Measurements from ENCODE around the gene BCL2A1. TPM values are rescaled to one million over a fixed set of nuclear protein-coding genes. Genes with fewer than 3 reads are reported as not detected.
"Not testable (repeated sequence)": the region's sequence is repeated elsewhere in the genome, so short reads cannot be mapped to it uniquely, and the experiment has no call there.

Gene BCL2A1
- 2.7 and 2.9 TPM in 2 replicates for polyA plus RNA-seq (2011; rRNA removed)
- polyA minus RNA-seq (2011; rRNA and poly(A)+ RNA removed): 0.37 TPM in 1 of 2 replicates, not detected in the other

DNA sequence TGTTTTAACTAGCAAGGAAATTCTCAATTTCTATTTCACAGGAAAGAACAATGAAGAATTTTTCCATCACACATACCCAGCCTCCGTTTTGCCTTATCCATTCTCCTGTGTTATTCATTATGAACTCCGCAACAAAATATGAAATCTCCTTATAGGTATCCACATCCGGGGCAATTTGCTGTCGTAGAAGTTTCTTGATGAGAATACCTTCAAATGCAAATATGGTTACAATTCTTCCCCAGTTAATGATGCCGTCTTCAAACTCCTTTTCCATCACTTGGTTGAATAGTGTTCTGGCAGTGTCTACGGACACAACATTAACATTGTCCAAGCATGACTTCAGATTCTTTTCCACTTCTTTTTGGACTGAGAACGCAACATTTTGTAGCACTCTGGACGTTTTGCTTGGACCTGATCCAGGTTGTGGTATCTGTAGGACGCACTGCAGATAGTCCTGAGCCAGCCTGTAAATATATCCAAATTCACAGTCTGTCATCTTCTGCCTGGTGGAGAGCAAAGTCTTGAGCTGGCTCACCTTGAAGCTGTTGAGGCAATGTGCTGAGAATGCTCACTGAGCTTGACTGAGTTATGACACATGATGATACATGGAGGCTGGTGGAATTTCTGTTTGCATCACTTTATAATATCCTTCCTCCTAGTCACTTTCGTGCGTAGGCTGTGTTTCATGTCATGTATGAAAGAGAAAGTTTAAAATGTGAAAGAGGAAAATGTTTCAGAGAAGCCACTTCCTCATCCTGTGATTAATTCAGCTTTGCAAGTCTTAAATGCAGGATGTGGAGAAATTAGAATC is at the start of gene BCL2A1:
BCL2A1 (minus strand) TSS at position 573 of the 811 bp plus-strand sequence; CDS start at position 496, 77 bp downstream.
- Histone ChIP-seq H3K27me3 (ENCODE audit: control insufficient read depth, insufficient read depth, low read length) (no peaks in the 10 kb centered on the region), H3K4me3 (ENCODE audit: low read depth, low read length) (peak within 1 kb of the TSS; percentile 48), H3K27ac (ENCODE audit: low read depth, low read length) (peak within 1 kb of the TSS; percentile 53), H3K9me3 (ENCODE audit: control insufficient read depth, insufficient read depth, low read length) (no peaks in the 10 kb centered on the region)
- ChIA-PET POLR2A (interaction anchor here (0.9 kb wide), 1 partner anchor 48 kb away, joined by 6 read pairs; no protein-coding TSS in a partner anchor), CTCF (interaction anchor here (0.8 kb wide), 1 partner anchor 22 kb away, joined by 4 read pairs; no protein-coding TSS in a partner anchor)
- peak; percentile 56 for DNase-seq (ENCODE audit: low read depth, low spot score)
- no peak for TF ChIP-seq CTCF (IDR thresholded peaks at IDR 0.05; ENCODE audit: low read depth, low read length)

DNA sequence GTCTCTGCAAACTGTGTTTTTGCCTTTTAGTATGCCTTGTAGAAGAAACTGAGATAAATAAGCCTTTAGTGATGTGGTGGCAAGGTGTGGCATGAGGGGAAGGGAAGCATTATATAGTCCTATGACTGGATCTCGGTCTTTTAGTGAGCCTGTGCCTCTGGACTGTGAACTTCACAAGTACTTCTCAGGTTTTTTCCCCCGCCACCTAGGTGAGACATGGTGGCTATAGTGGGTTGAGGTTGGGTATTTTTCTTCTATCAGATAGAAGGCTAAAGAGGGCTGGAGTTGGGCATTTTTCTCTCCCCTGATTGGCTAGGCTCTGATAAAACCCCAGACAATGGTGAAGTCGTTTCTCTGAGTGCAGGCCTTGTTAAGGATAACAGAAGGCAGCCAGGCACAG is 49.7 kb upstream of the BCL2A1 start:
- H3K27ac ChIP-seq (ENCODE audit: low read depth, low read length): no peak overlapping the region
- no peak overlapping the region for H3K4me3 ChIP-seq (ENCODE audit: low read depth, low read length)
- peaks cover 4% of the 10 kb centered on the region; the same call in 1 of the 2 replicates for H3K9me3 ChIP-seq (ENCODE audit: control insufficient read depth, insufficient read depth, low read length)
- POLR2A ChIA-PET: no interaction called here
- CTCF ChIA-PET: no interaction called here
- TF ChIP-seq CTCF (IDR thresholded peaks at IDR 0.05; ENCODE audit: low read depth, low read length): no peak
- no peak for DNase-seq (ENCODE audit: low read depth, low spot score)
- no peaks in the 10 kb centered on the region for H3K27me3 ChIP-seq (ENCODE audit: control insufficient read depth, insufficient read depth, low read length)

GRCh38 chr15:80020149-80020548 is 49.2 kb upstream of the BCL2A1 start:
- H3K4me3 ChIP-seq (ENCODE audit: low read depth, low read length); H3K27ac ChIP-seq (ENCODE audit: low read depth, low read length); POLR2A ChIA-PET; DNase-seq (ENCODE audit: low read depth, low spot score); H3K9me3 ChIP-seq (ENCODE audit: control insufficient read depth, insufficient read depth, low read length); H3K27me3 ChIP-seq (ENCODE audit: control insufficient read depth, insufficient read depth, low read length): not testable (repeated sequence)
- CTCF ChIA-PET: interaction anchor here (0.6 kb wide), 1 partner anchor 588 kb away, joined by 3 read pairs; no protein-coding TSS in a partner anchor

- Histone ChIP-seq H3K27me3 (ENCODE audit: control insufficient read depth, insufficient read depth, low read length) (no peaks in the 10 kb centered on the region), H3K27ac (ENCODE audit: low read depth, low read length) (no peak overlapping the region), H3K9me3 (ENCODE audit: control insufficient read depth, insufficient read depth, low read length) (peaks cover 4% of the 10 kb centered on the region; the same call in 1 of the 2 replicates), H3K4me3 (ENCODE audit: low read depth, low read length) (no peak overlapping the region)
- ChIA-PET POLR2A (no interaction called here), CTCF (no interaction called here)
- DNase-seq (ENCODE audit: low read depth, low spot score): no peak
- TF ChIP-seq CTCF (IDR thresholded peaks at IDR 0.05; ENCODE audit: low read depth, low read length): no peak
These were observed 48.3 kb upstream of the BCL2A1 start for GRCh38 chr15:80019168-80019745.

DNA sequence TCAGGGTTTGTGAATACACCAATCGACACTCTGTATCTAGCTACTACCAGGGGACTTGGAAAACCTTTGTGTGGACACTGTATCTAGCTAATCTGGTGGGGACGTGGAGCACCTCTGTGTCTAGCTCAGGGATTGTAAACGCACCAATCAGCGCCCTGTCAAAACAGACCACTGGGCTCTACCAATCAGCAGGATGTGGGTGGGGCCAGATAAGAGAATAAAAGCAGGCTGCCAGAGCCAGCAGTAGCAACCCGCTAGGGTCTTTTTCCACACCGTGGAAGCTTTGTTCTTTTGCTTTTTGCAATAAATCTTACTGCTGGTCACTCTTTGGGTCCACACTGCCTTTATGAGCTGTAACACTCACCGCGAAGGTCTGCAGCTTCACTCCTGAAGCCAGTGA is 46.1 kb upstream of the BCL2A1 start:
- DNase-seq (ENCODE audit: low read depth, low spot score); H3K27ac ChIP-seq (ENCODE audit: low read depth, low read length); H3K4me3 ChIP-seq (ENCODE audit: low read depth, low read length); H3K9me3 ChIP-seq (ENCODE audit: control insufficient read depth, insufficient read depth, low read length); H3K27me3 ChIP-seq (ENCODE audit: control insufficient read depth, insufficient read depth, low read length): not testable (repeated sequence)
- POLR2A ChIA-PET: interaction anchor here (0.8 kb wide), 1 partner anchor 43 kb away, joined by 3 read pairs; no protein-coding TSS in a partner anchor
- CTCF ChIA-PET: interaction anchor here (1.2 kb wide), 1 partner anchor 24 kb away, joined by 3 read pairs; no protein-coding TSS in a partner anchor

DNA sequence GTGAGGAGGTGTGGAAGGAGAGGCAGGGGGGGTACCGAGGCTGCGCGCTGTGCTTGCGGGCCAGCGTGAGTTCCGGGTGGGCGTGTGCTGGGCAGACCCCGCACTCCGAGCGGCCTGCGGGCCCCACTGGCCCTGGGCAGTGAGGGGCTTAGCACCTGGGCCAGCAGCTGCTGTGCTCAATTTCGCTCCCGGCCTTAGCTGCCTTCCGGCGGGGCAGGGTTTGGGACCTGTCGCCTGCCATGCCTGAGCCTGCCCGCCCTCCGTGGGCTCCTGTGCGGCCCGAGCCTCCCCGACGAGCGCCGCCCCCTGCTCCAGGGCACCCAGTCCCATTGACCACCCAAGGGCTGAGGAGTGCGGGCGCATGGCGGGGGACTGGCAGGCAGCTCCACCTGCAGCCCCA is 45.5 kb upstream of the BCL2A1 start:
- CTCF ChIA-PET: interaction anchor here (1.2 kb wide), 1 partner anchor 24 kb away, joined by 3 read pairs; no protein-coding TSS in a partner anchor
- not testable (repeated sequence) for DNase-seq (ENCODE audit: low read depth, low spot score); H3K4me3 ChIP-seq (ENCODE audit: low read depth, low read length); H3K9me3 ChIP-seq (ENCODE audit: control insufficient read depth, insufficient read depth, low read length); H3K27me3 ChIP-seq (ENCODE audit: control insufficient read depth, insufficient read depth, low read length); H3K27ac ChIP-seq (ENCODE audit: low read depth, low read length)
- POLR2A ChIA-PET: interaction anchor here (0.8 kb wide), 1 partner anchor 44 kb away, joined by 3 read pairs; no protein-coding TSS in a partner anchor

Measured in AG04450 (cell line).